HepG2 (cell line): ENCODE data around the gene MED9. TPM values are rescaled to one million over a fixed set of nuclear protein-coding genes. Genes with fewer than 3 reads are reported as not detected.

Experiments
- ATAC-seq: fragments of 200-7000 bp; cut with Tn5 transposase; 3 replicates; pipeline ENCODE4 v1.9.1; 2020; ENCODE audit warnings: mild to moderate bottlenecking, moderate library complexity
- BruUV-seq: library from RNA; stranded (reverse); fragments of 400-500 nt; replicated peaks from 2 replicates; lab custom pipeline; 2021; lab: Mats Ljungman, UMichigan
- CTCF ChIA-PET: fragments of 300-600 bp; formaldehyde crosslinking; extraction: SDS; loops from one replicate; lab custom pipeline; 2021; ENCODE audit warnings: low total read pairs, inconsistent platforms, low intra/inter-chr PET ratio; lab: Yijun Ruan, JAX
- POLR2A ChIA-PET: fragments of 350-600 bp; sonication (Branson Sonifier 250); formaldehyde crosslinking; loops from one replicate; lab custom pipeline; 2020; ENCODE audit warnings: antibody characterized with exemption, inconsistent platforms; lab: Yijun Ruan, JAX
- DNase-seq: peaks from one replicate; pipeline ENCODE4 v3.0.0-alpha.2; 2015; ENCODE audit warnings: low spot score
- FAIRE-seq: peaks from 3 replicates; lab custom pipeline; 2011; peaks lifted over from hg19 to GRCh38; lab: Jason Lieb, UNC
- H2AFZ ChIP-seq: one replicate; pipeline ENCODE4 v1.6.1; 2011; ENCODE audit warnings: low read length, inconsistent platforms
- H3K27ac ChIP-seq: fragments of 300-600 bp; 3 replicates; pipeline ENCODE4 v1.8.0; 2011; ENCODE audit warnings: mixed run types, mild to moderate bottlenecking, mixed read lengths, low read length, inconsistent platforms; ENCODE audit not compliant: insufficient read depth; ENCODE audit errors: extremely low read length
- H3K27me3 ChIP-seq, 2 experiments: fragments of 200-600 bp in 1 of 2; 2 replicates in 1 of 2; 3 replicates in 1 of 2; pipeline versions ENCODE4 v1.6.0 to v1.8.0; 2011; ENCODE audit warnings: low read length in 2 of 2, mild to moderate bottlenecking in 2 of 2, moderate library complexity in 2 of 2, inconsistent platforms in 1 of 2; ENCODE audit not compliant: insufficient read depth in 2 of 2, control insufficient read depth in 1 of 2
- H3K36me3 ChIP-seq, 2 experiments: fragments of 200-600 bp in 1 of 2; replicated peaks in 1 of 2; 2 replicates in 1 of 2; 3 replicates in 1 of 2; pipeline versions ENCODE4 v1.5.1 to v1.8.0; 2011; ENCODE audit warnings: low read length in 2 of 2, inconsistent platforms in 1 of 2; ENCODE audit not compliant: insufficient read depth in 2 of 2, control insufficient read depth in 1 of 2
- H3K4me1 ChIP-seq: 2 replicates; pipeline ENCODE4 v1.5.1; 2012; ENCODE audit warnings: low read length, inconsistent platforms; ENCODE audit not compliant: insufficient read depth
- H3K4me2 ChIP-seq: 2 replicates; pipeline ENCODE4 v1.6.0; 2011; ENCODE audit warnings: low read depth, low read length, inconsistent platforms
- H3K4me3 ChIP-seq, 3 experiments: fragments of 200-600 bp in 1 of 3; sonication (generic), shearing (Covaris generic) in 1 of 3; replicated peaks in 1 of 3; 2 replicates each; pipeline ENCODE4 v1.5.1; 2011 to 2016; ENCODE audit warnings: low read length in 3 of 3, inconsistent platforms in 2 of 3, low read depth in 2 of 3, mild to moderate bottlenecking in 2 of 3, control low read depth in 1 of 3, mixed read lengths in 1 of 3; ENCODE audit not compliant: insufficient read depth in 1 of 3
- H3K79me2 ChIP-seq: one replicate; pipeline ENCODE4 v1.6.1; 2011; ENCODE audit warnings: low read length, inconsistent platforms; ENCODE audit not compliant: insufficient read depth
- H3K9ac ChIP-seq: 2 replicates; pipeline ENCODE4 v1.6.0; 2011; ENCODE audit warnings: mild to moderate bottlenecking, low read depth, low read length, inconsistent platforms; ENCODE audit not compliant: insufficient read depth
- H3K9me3 ChIP-seq: 2 replicates; pipeline ENCODE4 v1.5.1; 2012; ENCODE audit warnings: mild to moderate bottlenecking, low read length
- H4K20me1 ChIP-seq: 2 replicates; pipeline ENCODE4 v1.6.0; 2011; ENCODE audit warnings: inconsistent platforms, mild to moderate bottlenecking, low read length, moderate library complexity; ENCODE audit not compliant: insufficient read depth
- ARID5B ChIP-seq: IDR thresholded peaks from 2 replicates; pipeline ENCODE4 v1.4.0; 2020; ENCODE audit warnings: mild to moderate bottlenecking, missing genetic modification reagents
- ATF7 ChIP-seq, 2 experiments: fragments of 450-650 bp in 1 of 2; sonication (generic) in 1 of 2; formaldehyde crosslinking in 1 of 2; IDR thresholded peaks; 2 replicates each; pipeline versions ENCODE4 v1.4.0 to v1.6.1; 2016 to 2020; ENCODE audit warnings: antibody characterized with exemption in 1 of 2, mild to moderate bottlenecking in 1 of 2, missing genetic modification reagents in 1 of 2
- CREM ChIP-seq, 2 experiments: sonication (generic) in 1 of 2; formaldehyde crosslinking in 1 of 2; IDR thresholded peaks; 2 replicates each; pipeline versions ENCODE4 v1.4.0 to v1.6.1; 2016 to 2020; ENCODE audit warnings: antibody characterized with exemption in 1 of 2, mild to moderate bottlenecking in 1 of 2, missing genetic modification reagents in 1 of 2
- ETV5 ChIP-seq: IDR thresholded peaks from 2 replicates; pipeline ENCODE4 v1.6.1; 2018; ENCODE audit warnings: missing biosample characterization, missing genetic modification reagents, inconsistent platforms, borderline replicate concordance
- HDAC1 ChIP-seq: sonication (generic); formaldehyde crosslinking; IDR thresholded peaks from 2 replicates; pipeline ENCODE4 v1.5.1; 2020; ENCODE audit warnings: mild to moderate bottlenecking, missing genetic modification reagents
- KLF16 ChIP-seq, 2 experiments: sonication (generic) in 1 of 2; formaldehyde crosslinking in 1 of 2; IDR thresholded peaks; 2 replicates each; pipeline versions ENCODE4 v1.6.1 to v1.8.0; 2016 to 2023; ENCODE audit warnings: missing genetic modification reagents in 2 of 2, missing compliant biosample characterization in 1 of 2
- LCORL ChIP-seq, 2 experiments: fragments of 450-650 bp in 1 of 2; sonication (generic) in 1 of 2; formaldehyde crosslinking in 1 of 2; IDR thresholded peaks; 2 replicates each; pipeline versions ENCODE4 v1.5.0 to v1.6.1; 2017 to 2020; ENCODE audit warnings: antibody characterized with exemption in 1 of 2, missing genetic modification reagents in 1 of 2
- MIER3 ChIP-seq: IDR thresholded peaks from 2 replicates; pipeline ENCODE4 v1.6.1; 2016; ENCODE audit warnings: missing compliant biosample characterization, borderline replicate concordance
- NCOA2 ChIP-seq: sonication (generic); formaldehyde crosslinking; IDR thresholded peaks from 2 replicates; pipeline ENCODE4 v1.8.0; 2022; ENCODE audit warnings: inconsistent platforms
- PHF21A ChIP-seq: sonication (generic); formaldehyde crosslinking; IDR thresholded peaks from 2 replicates; pipeline ENCODE4 v1.5.0; 2020; ENCODE audit warnings: mild to moderate bottlenecking, missing genetic modification reagents
- RARA ChIP-seq: IDR thresholded peaks from 2 replicates; pipeline ENCODE4 v1.6.1; 2016; ENCODE audit warnings: missing genetic modification reagents, missing compliant biosample characterization
- SNAI1 ChIP-seq: sonication (generic); formaldehyde crosslinking; IDR thresholded peaks from 2 replicates; pipeline ENCODE4 v1.5.0; 2020; ENCODE audit warnings: mild to moderate bottlenecking, missing genetic modification reagents, borderline replicate concordance
- SOX6 ChIP-seq, 2 experiments: fragments of 450-650 bp in 1 of 2; sonication (generic) in 1 of 2; formaldehyde crosslinking in 1 of 2; IDR thresholded peaks; 2 replicates each; pipeline versions ENCODE4 v1.4.0 to v1.6.1; 2017 to 2020; ENCODE audit warnings: antibody characterized with exemption in 1 of 2, mild to moderate bottlenecking in 1 of 2, missing genetic modification reagents in 1 of 2
- TBX2 ChIP-seq: sonication (generic); formaldehyde crosslinking; IDR thresholded peaks from 2 replicates; pipeline ENCODE4 v1.5.0; 2020; ENCODE audit warnings: missing genetic modification reagents, mild to moderate bottlenecking, borderline replicate concordance
- ZIK1 ChIP-seq: sonication (generic); formaldehyde crosslinking; IDR thresholded peaks from 2 replicates; pipeline ENCODE4 v1.5.0; 2020; ENCODE audit warnings: mild to moderate bottlenecking, low read depth, missing genetic modification reagents, borderline replicate concordance
- ZMAT5 ChIP-seq: sonication (generic); formaldehyde crosslinking; IDR thresholded peaks from 2 replicates; pipeline ENCODE4 v1.5.0; 2020; ENCODE audit warnings: mild to moderate bottlenecking, low read depth, missing genetic modification reagents, borderline replicate concordance
- ZNF350 ChIP-seq: sonication (generic); formaldehyde crosslinking; IDR thresholded peaks from 2 replicates; pipeline ENCODE4 v1.4.0; 2020; ENCODE audit warnings: mild to moderate bottlenecking, low read depth, missing genetic modification reagents, borderline replicate concordance
- ZNF501 ChIP-seq: sonication (generic); formaldehyde crosslinking; IDR thresholded peaks from 2 replicates; pipeline ENCODE4 v1.5.1; 2020; ENCODE audit warnings: mild to moderate bottlenecking, moderate library complexity, missing genetic modification reagents
- WGBS: methylation state at CpG from one replicate; pipeline ENCODE4 v1.1.6; 2017; ENCODE audit warnings: low lambda C conversion rate; 5-methylcytosine and 5-hydroxymethylcytosine counted together
- in situ Hi-C: cut with HindIII; loops from 2 replicates; pipeline ENCODE4 v1.10.0; 2017; ENCODE audit warnings: low pct_unique_long_range_greater_than_20kb; ENCODE audit not compliant: extremely low pct_ligation_motif_present
- intact Hi-C: fragments of 100-400 bp; cut with micrococcal nuclease; formaldehyde crosslinking; loops from one replicate; pipeline ENCODE4 v1.10.0; 2022; ENCODE audit not compliant: unreplicated experiment
- polyA plus RNA-seq, 8 experiments: library from polyadenylated mRNA; depleted of rRNA in 3 of 8; stranded (reverse) in 7 of 8; unstranded in 1 of 8; fragments of >200 nt; fragmentation: Illumina TruSeq in 4 of 8; extraction: Trizol in 4 of 8; gene quantifications; 2 replicates each; pipeline versions ENCODE4 v1.2.1 to v1.2.3, GENCODE V29; 2011 to 2016; ENCODE audit warnings: low read depth in 4 of 8, missing spikeins in 1 of 8, mixed read lengths in 1 of 8; ENCODE audit not compliant: insufficient read depth in 1 of 8
- total RNA-seq, 5 experiments: library from RNA; depleted of rRNA; stranded (reverse); fragments of >200 nt; fragmentation: Illumina TruSeq; extraction: Trizol; gene quantifications; 2 replicates each; pipeline ENCODE4 v1.2.3, GENCODE V29; 2016; ENCODE audit warnings: low read depth in 1 of 5

MED9 gene
- total and polyA plus RNA-seq, 2 of the 13 experiments (the other 11 are each of a cell fraction or from before 2014, with no cell fraction given) = 11.9 to 15.1 TPM

GRCh38 chr17:17443173-17443572 lies 33.6 kb upstream of the MED9 start:
- DNase-seq (peak; percentile 68), ATAC-seq (no peak), FAIRE-seq (no peak)
- H3K27me3 ChIP-seq = no peaks in the 10 kb centered on the region
- no peak overlapping the region for H2AFZ ChIP-seq
- no peak overlapping the region for H3K27ac ChIP-seq
- no TSS peak for BruUV-seq
- no peaks in the 10 kb centered on the region for H4K20me1 ChIP-seq
- intact Hi-C loops = no loop called here
- H3K4me3 ChIP-seq = no peak overlapping the region
- in situ Hi-C loops = no loop called here
- no peaks in the 10 kb centered on the region for H3K36me3 ChIP-seq
- no peak overlapping the region for H3K9ac ChIP-seq
- H3K79me2 ChIP-seq = no peaks in the 10 kb centered on the region
- ChIA-PET CTCF (no interaction called here), POLR2A (interaction anchor here (1.0 to 5.2 kb wide), 9 partner anchors 8 to 95 kb away, joined by 3 to 57 read pairs (median 4); partner anchors contain the start of gene RASD1)
- H3K9me3 ChIP-seq = no peaks in the 10 kb centered on the region
- WGBS = 21% methylated on average over 14 of the region's 14 CpGs
- peak overlapping the region; percentile 84; the same call in 1 of the 2 replicates for H3K4me2 ChIP-seq
- H3K4me1 ChIP-seq = peaks cover 77% of the 10 kb centered on the region
- no peak for TF ChIP-seq SNAI1 (CRISPR knock-in tag)
- TF ChIP-seq KLF16 (CRISPR knock-in tag; IDR thresholded peaks at IDR 0.05) = no peak
- no peak for TF ChIP-seq SOX6 (IDR thresholded peaks at IDR 0.05)
- peak; percentile 83 for TF ChIP-seq SOX6 (CRISPR knock-in tag; IDR thresholded peaks at IDR 0.05)
- no peak for TF ChIP-seq MIER3 (CRISPR knock-in tag)
- no peak for TF ChIP-seq ZMAT5 (CRISPR knock-in tag)
- no peak for TF ChIP-seq ZNF350 (CRISPR knock-in tag)
- peak; percentile 36; the same call in 1 of the 2 replicates for TF ChIP-seq CREM (IDR thresholded peaks at IDR 0.05)
- no peak for TF ChIP-seq CREM (CRISPR knock-in tag; IDR thresholded peaks at IDR 0.05)
- TF ChIP-seq LCORL (IDR thresholded peaks at IDR 0.05) = 0 out of 2 replicates have a peak, but pooled peaks have one; percentile 18
- peak; percentile 73 for TF ChIP-seq LCORL (CRISPR knock-in tag; IDR thresholded peaks at IDR 0.05)
- TF ChIP-seq ETV5 (CRISPR knock-in tag) = peak; percentile 12; the same call in 1 of the 2 replicates
- peak; percentile 34; the same call in 1 of the 2 replicates for TF ChIP-seq ATF7 (IDR thresholded peaks at IDR 0.05)
- no peak for TF ChIP-seq ATF7 (CRISPR knock-in tag; IDR thresholded peaks at IDR 0.05)
- TF ChIP-seq RARA (CRISPR knock-in tag) = peak; percentile 64
- no peak for TF ChIP-seq ZIK1 (CRISPR knock-in tag)
- peak; percentile 54; the same call in 1 of the 2 replicates for TF ChIP-seq TBX2 (CRISPR knock-in tag)
- no peak for TF ChIP-seq HDAC1 (CRISPR knock-in tag)
- peak; percentile 84 for TF ChIP-seq NCOA2 (CRISPR knock-in tag)
- TF ChIP-seq ZNF501 (CRISPR knock-in tag) = no peak
- peak; percentile 47 for TF ChIP-seq PHF21A (CRISPR knock-in tag)
- peak; percentile 75 for TF ChIP-seq ARID5B (CRISPR knock-in tag)
